SKM-1 (cell line): ENCODE data around the gene CLDN24.

Experiments used
- DNase-seq: peaks from one replicate; lab custom pipeline; 2025; ENCODE audit not compliant: unreplicated experiment; lab: John Stamatoyannopoulos, UW

Gene CLDN24

GRCh38 chr4:183322326-183322725, at the start of gene CLDN24:
Gene CLDN24 (minus strand): TSS chr4:183322426. CDS start chr4:183322426, 0 bp downstream.
- DNase-seq = no peak

- DNase-seq = no peak
These were observed 48.6 kb upstream of the CLDN24 start for GRCh38 chr4:183370786-183371185.

- DNase-seq = no peak
These were observed 46.8 kb upstream of the CLDN24 start for GRCh38 chr4:183369073-183369472.

GRCh38 chr4:183366206-183366835, 44.1 kb upstream of the CLDN24 start:
- DNase-seq = no peak

GRCh38 chr4:183364025-183364424, 41.8 kb upstream of the CLDN24 start:
- no peak for DNase-seq

- no peak for DNase-seq
These were observed 40.8 kb upstream of the CLDN24 start for GRCh38 chr4:183362916-183363542.

- no peak for DNase-seq
These were observed 39.8 kb upstream of the CLDN24 start for GRCh38 chr4:183362036-183362435.

- no peak for DNase-seq
These were observed 38.1 kb upstream of the CLDN24 start for GRCh38 chr4:183360161-183360919.

GRCh38 chr4:183358215-183358755, 36.1 kb upstream of the CLDN24 start:
- no peak for DNase-seq

GRCh38 chr4:183356931-183357675, 34.9 kb upstream of the CLDN24 start:
- DNase-seq = no peak

- no peak for DNase-seq
These were observed 34.1 kb upstream of the CLDN24 start for GRCh38 chr4:183356173-183356830.

GRCh38 chr4:183355405-183355804, 33.2 kb upstream of the CLDN24 start:
- DNase-seq = no peak

GRCh38 chr4:183354219-183354618, 32.0 kb upstream of the CLDN24 start:
- DNase-seq = no peak

- DNase-seq = no peak
These were observed 31.3 kb upstream of the CLDN24 start for GRCh38 chr4:183353557-183353956.

- no peak for DNase-seq
These were observed 30.3 kb upstream of the CLDN24 start for GRCh38 chr4:183352546-183352945.

GRCh38 chr4:183350317-183351071, 28.3 kb upstream of the CLDN24 start:
- no peak for DNase-seq

GRCh38 chr4:183349673-183350072, 27.4 kb upstream of the CLDN24 start:
- no peak for DNase-seq

GRCh38 chr4:183348706-183349659, 26.8 kb upstream of the CLDN24 start:
- no peak for DNase-seq

- no peak for DNase-seq
These were observed 25.9 kb upstream of the CLDN24 start for GRCh38 chr4:183348136-183348535.
